Activated T-helper 1 cell treated with Interleukin-2 at 50 U/mL for 16 hours (primary cell): ENCODE data around the gene HOXC9.
A peak's percentile ranks its signal among the peaks of the same experiment; 100 is the strongest.

Source experiments
- DNase-seq: peaks from one replicate; pipeline ENCODE4 v3.0.0-alpha.2; 2020; ENCODE audit warnings: low read depth

The HOXC9 gene

GRCh38 chr12:54015018-54015931 is 15.3 kb downstream of the HOXC9 start:
- no peak for DNase-seq

GRCh38 chr12:54016051-54016450 is 16.1 kb downstream of the HOXC9 start:
- no peak for DNase-seq

- DNase-seq = no peak
Observed at GRCh38 chr12:54016478-54016964, 16.6 kb downstream of the HOXC9 start.

- DNase-seq = no peak
Observed at GRCh38 chr12:54017027-54017788, 17.2 kb downstream of the HOXC9 start.

- peak; percentile 48 for DNase-seq
Observed at GRCh38 chr12:54017878-54018467, 18.0 kb downstream of the HOXC9 start.

GRCh38 chr12:54018468-54018984 is 18.6 kb downstream of the HOXC9 start:
- DNase-seq = no peak

GRCh38 chr12:54019091-54019811 is 19.3 kb downstream of the HOXC9 start:
- no peak for DNase-seq

- DNase-seq = no peak
Observed at GRCh38 chr12:54019924-54020590, 20.1 kb downstream of the HOXC9 start.

GRCh38 chr12:54020591-54021405 is 20.8 kb downstream of the HOXC9 start:
- no peak for DNase-seq

- DNase-seq = no peak
Observed at GRCh38 chr12:54021432-54022013, 21.6 kb downstream of the HOXC9 start.

- DNase-seq = no peak
Observed at GRCh38 chr12:54022960-54023884, 23.3 kb downstream of the HOXC9 start.

GRCh38 chr12:54024127-54024526 is 24.2 kb downstream of the HOXC9 start:
- no peak for DNase-seq

- no peak for DNase-seq
Observed at GRCh38 chr12:54024581-54025305, 24.8 kb downstream of the HOXC9 start.

GRCh38 chr12:54025499-54026405 is 25.8 kb downstream of the HOXC9 start:
- no peak for DNase-seq

GRCh38 chr12:54026640-54027441 is 26.9 kb downstream of the HOXC9 start:
- DNase-seq = no peak

- no peak for DNase-seq
Observed at GRCh38 chr12:54027442-54027786, 27.5 kb downstream of the HOXC9 start.
